Neural cell (in vitro differentiated cells): ENCODE measurements around the gene BTBD9. TPM values are rescaled to one million over a fixed set of nuclear protein-coding genes. Genes with fewer than 3 reads are reported as not detected.

Source experiments
- H2AFZ ChIP-seq: fragments of 200-600, 300-800 bp; sonication (generic), shearing (Covaris generic); 2 replicates; pipeline ENCODE4 v1.6.0; 2014; ENCODE audit warnings: low read depth, mild to moderate bottlenecking, antibody characterized with exemption, low read length, moderate library complexity
- H3F3A ChIP-seq: fragments of 200-600 bp; shearing (Covaris generic); 2 replicates; pipeline ENCODE4 v1.6.1; 2016; ENCODE audit warnings: mild to moderate bottlenecking, moderate library complexity, mixed read lengths, antibody characterized with exemption, low read length; ENCODE audit not compliant: insufficient read depth, poor library complexity, severe bottlenecking
- H3K27ac ChIP-seq: fragments of 200-600, 300-800 bp; sonication (generic), shearing (Covaris generic); 2 replicates; pipeline ENCODE4 v1.5.1; 2014; ENCODE audit warnings: mild to moderate bottlenecking, low read length, moderate library complexity
- H3K27me3 ChIP-seq: fragments of 300-800, 200-600 bp; sonication (generic), shearing (Covaris generic); 2 replicates; pipeline ENCODE4 v1.6.0; 2014; ENCODE audit warnings: mild to moderate bottlenecking, low read depth, low read length, moderate library complexity; ENCODE audit not compliant: insufficient read depth
- H3K36me3 ChIP-seq: fragments of 300-800, 200-600 bp; sonication (generic), shearing (Covaris generic); 2 replicates; pipeline ENCODE4 v1.5.1; 2014; ENCODE audit warnings: mild to moderate bottlenecking, antibody characterized with exemption, low read length, moderate library complexity; ENCODE audit not compliant: insufficient read depth
- H3K4me2 ChIP-seq: fragments of 300-800, 200-600 bp; sonication (generic), shearing (Covaris generic); 2 replicates; pipeline ENCODE4 v1.6.0; 2014; ENCODE audit warnings: mild to moderate bottlenecking, low read length
- H3K4me3 ChIP-seq: fragments of 300-800, 200-600 bp; sonication (generic), shearing (Covaris generic); 2 replicates; pipeline ENCODE4 v1.5.1; 2014; ENCODE audit warnings: mild to moderate bottlenecking, low read length, moderate library complexity
- H3K79me2 ChIP-seq: fragments of 200-600 bp; shearing (Covaris generic); replicated peaks from 2 replicates; pipeline ENCODE4 v1.6.0; 2014; ENCODE audit warnings: mild to moderate bottlenecking, low read length, moderate library complexity; ENCODE audit not compliant: insufficient read depth
- H3K9ac ChIP-seq: fragments of 300-800, 200-600 bp; sonication (generic), shearing (Covaris generic); 2 replicates; pipeline ENCODE4 v1.6.1; 2016; ENCODE audit warnings: mild to moderate bottlenecking, low read length, mixed read lengths
- H3K9me2 ChIP-seq: fragments of 200-600 bp; shearing (Covaris generic); 2 replicates; pipeline ENCODE4 v1.6.1; 2016; ENCODE audit warnings: mild to moderate bottlenecking, low read length, mixed read lengths; ENCODE audit not compliant: insufficient read depth
- H3K9me3 ChIP-seq: fragments of 200-600, 300-800 bp; sonication (generic), shearing (Covaris generic); 2 replicates; pipeline ENCODE4 v1.6.1; 2016; ENCODE audit warnings: mild to moderate bottlenecking, mixed run types, low read length, moderate library complexity, mixed read lengths
- H4K20me1 ChIP-seq: fragments of 200-600 bp; shearing (Covaris generic); 2 replicates; pipeline ENCODE4 v1.6.1; 2016; ENCODE audit warnings: mild to moderate bottlenecking, mixed run types; ENCODE audit not compliant: insufficient read depth
- EP300 ChIP-seq: fragments of 450-650 bp; conservative IDR thresholded peaks from 2 replicates; pipeline ENCODE4 v1.6.1; 2014; ENCODE audit warnings: antibody characterized with exemption, mild to moderate bottlenecking, moderate library complexity; ENCODE audit not compliant: poor library complexity, severe bottlenecking
- MXI1 ChIP-seq: fragments of 450-650 bp; conservative IDR thresholded peaks from 2 replicates; pipeline ENCODE4 v1.6.1; 2014; ENCODE audit warnings: antibody characterized with exemption, mild to moderate bottlenecking; ENCODE audit not compliant: poor library complexity, severe bottlenecking
- POLR2AphosphoS5 ChIP-seq: IDR thresholded peaks from 2 replicates; pipeline ENCODE4 v1.6.1; 2012
- RAD21 ChIP-seq: fragments of 450-650 bp; conservative IDR thresholded peaks from 2 replicates; pipeline ENCODE4 v1.6.1; 2014; ENCODE audit warnings: antibody characterized with exemption, mild to moderate bottlenecking, moderate library complexity
- REST ChIP-seq: IDR thresholded peaks from 2 replicates; pipeline ENCODE4 v1.6.1; 2012; ENCODE audit warnings: borderline replicate concordance
- SMC3 ChIP-seq: fragments of 450-650 bp; conservative IDR thresholded peaks from 2 replicates; pipeline ENCODE4 v1.6.1; 2014; ENCODE audit warnings: antibody characterized with exemption, mild to moderate bottlenecking, moderate library complexity; ENCODE audit not compliant: poor library complexity
- TAF1 ChIP-seq: IDR thresholded peaks from 2 replicates; pipeline ENCODE4 v1.6.1; 2012; ENCODE audit warnings: low read depth
- polyA plus RNA-seq: library from polyadenylated mRNA; depleted of rRNA; stranded (reverse); fragments of >200 nt; gene quantifications from 2 replicates; pipeline ENCODE4 v1.2.3, GENCODE V29; 2014
- TF ChIP-seq, protein P1 (sequence below): fragments of 450-650 bp; IDR thresholded peaks from 2 replicates; pipeline ENCODE4 v1.5.1; 2014; ENCODE audit warnings: antibody characterized with exemption, mild to moderate bottlenecking, moderate library complexity; ENCODE audit not compliant: poor library complexity, severe bottlenecking

BTBD9 gene
- polyA plus RNA-seq, 1 donor from 2014 or later: 6.2 TPM

DNA sequence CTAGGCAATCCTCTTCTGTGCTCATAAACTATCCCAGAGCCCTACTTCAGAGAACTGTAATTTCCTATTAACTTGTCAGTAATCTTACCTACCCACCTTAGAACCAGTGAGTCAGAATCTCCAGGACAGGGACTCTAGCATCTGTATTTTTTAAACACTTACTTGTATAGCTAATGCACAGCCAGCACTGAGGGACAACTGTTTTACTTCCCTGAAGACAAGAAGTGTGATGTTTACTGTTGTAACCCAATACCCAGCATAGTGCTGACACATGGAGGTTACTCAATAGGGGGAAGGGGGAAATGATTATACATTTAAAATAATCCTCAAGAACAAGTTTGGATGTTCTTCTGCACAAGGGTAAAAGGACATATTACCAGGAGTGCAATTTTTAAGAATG is 130.8 kb downstream of the BTBD9 start:
- Histone ChIP-seq H4K20me1 (no peaks in the 10 kb centered on the region), H3K36me3 (no peaks in the 10 kb centered on the region), H3K4me2 (no peak overlapping the region), H3K9ac (no peak overlapping the region), H3K4me3 (no peak overlapping the region), H3K27ac (no peak overlapping the region), H3F3A (no peaks in the 10 kb centered on the region), H2AFZ (no peak overlapping the region), H3K9me3 (no peaks in the 10 kb centered on the region), H3K79me2 (no peaks in the 10 kb centered on the region), H3K27me3 (no peaks in the 10 kb centered on the region), H3K9me2 (no peaks in the 10 kb centered on the region)
- TF ChIP-seq REST: no peak
- TF ChIP-seq EP300: no peak
- TF ChIP-seq, protein P1, sequence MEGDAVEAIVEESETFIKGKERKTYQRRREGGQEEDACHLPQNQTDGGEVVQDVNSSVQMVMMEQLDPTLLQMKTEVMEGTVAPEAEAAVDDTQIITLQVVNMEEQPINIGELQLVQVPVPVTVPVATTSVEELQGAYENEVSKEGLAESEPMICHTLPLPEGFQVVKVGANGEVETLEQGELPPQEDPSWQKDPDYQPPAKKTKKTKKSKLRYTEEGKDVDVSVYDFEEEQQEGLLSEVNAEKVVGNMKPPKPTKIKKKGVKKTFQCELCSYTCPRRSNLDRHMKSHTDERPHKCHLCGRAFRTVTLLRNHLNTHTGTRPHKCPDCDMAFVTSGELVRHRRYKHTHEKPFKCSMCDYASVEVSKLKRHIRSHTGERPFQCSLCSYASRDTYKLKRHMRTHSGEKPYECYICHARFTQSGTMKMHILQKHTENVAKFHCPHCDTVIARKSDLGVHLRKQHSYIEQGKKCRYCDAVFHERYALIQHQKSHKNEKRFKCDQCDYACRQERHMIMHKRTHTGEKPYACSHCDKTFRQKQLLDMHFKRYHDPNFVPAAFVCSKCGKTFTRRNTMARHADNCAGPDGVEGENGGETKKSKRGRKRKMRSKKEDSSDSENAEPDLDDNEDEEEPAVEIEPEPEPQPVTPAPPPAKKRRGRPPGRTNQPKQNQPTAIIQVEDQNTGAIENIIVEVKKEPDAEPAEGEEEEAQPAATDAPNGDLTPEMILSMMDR: no peak
- TF ChIP-seq RAD21: no peak
- no peak for TF ChIP-seq MXI1
- no peak for TF ChIP-seq TAF1
- no peak for TF ChIP-seq SMC3
- no peak for TF ChIP-seq POLR2AphosphoS5

- Histone ChIP-seq H3K4me2 (no peak overlapping the region), H3K27ac (no peak overlapping the region), H3K9ac (no peak overlapping the region), H3K9me2 (no peaks in the 10 kb centered on the region), H2AFZ (no peak overlapping the region), H3F3A (no peaks in the 10 kb centered on the region), H3K4me3 (no peak overlapping the region), H3K36me3 (no peaks in the 10 kb centered on the region), H3K9me3 (no peaks in the 10 kb centered on the region), H4K20me1 (no peaks in the 10 kb centered on the region), H3K79me2 (no peaks in the 10 kb centered on the region), H3K27me3 (no peaks in the 10 kb centered on the region)
- TF ChIP-seq EP300 (no peak), REST (no peak)
These were observed 131.4 kb downstream of the BTBD9 start for GRCh38 chr6:38508286-38508685.
